ENCODE measurements around the gene JSRP1. TPM values are rescaled to one million over a fixed set of nuclear protein-coding genes. Genes with fewer than 3 reads are reported as not detected.

The JSRP1 gene
- total RNA-seq, 4 donors from 2014 or later, result not detected

DNA sequence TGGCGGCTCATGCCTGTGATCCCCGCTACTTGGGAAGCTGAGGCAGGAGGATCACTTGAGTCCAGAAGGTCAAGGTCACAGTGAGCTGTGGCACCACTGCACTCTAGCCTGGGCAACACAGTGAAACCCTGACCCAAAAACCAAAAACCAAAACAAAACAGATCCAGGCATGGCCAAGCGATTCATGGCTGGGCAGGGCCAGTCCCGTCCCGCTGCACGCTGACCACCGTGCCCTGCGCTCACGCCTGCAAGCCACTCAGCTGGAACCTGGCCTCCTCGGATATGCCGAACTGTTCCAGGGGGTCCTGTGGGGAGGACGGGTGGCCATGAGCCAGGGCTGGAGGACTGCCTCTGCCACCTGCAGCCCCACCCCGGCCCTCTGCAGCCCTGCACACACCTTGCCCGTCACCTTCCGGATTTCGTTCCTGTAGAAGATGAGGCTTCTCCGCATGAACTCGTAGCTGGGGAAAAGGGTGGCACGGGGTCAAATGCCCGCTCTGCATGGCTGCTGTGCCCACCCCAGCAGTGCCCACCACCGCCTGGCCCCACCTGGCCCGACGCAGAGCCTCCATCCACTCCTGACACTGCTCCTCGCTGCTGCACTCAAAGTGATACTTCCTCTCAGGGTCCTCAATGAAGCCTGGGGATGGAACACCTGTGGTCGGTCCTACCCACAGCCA lies 22.5 kb downstream of the JSRP1 start:
- TF ChIP-seq POLR2A (IDR thresholded peaks at IDR 0.05), result no peak
- TF ChIP-seq, protein P1, sequence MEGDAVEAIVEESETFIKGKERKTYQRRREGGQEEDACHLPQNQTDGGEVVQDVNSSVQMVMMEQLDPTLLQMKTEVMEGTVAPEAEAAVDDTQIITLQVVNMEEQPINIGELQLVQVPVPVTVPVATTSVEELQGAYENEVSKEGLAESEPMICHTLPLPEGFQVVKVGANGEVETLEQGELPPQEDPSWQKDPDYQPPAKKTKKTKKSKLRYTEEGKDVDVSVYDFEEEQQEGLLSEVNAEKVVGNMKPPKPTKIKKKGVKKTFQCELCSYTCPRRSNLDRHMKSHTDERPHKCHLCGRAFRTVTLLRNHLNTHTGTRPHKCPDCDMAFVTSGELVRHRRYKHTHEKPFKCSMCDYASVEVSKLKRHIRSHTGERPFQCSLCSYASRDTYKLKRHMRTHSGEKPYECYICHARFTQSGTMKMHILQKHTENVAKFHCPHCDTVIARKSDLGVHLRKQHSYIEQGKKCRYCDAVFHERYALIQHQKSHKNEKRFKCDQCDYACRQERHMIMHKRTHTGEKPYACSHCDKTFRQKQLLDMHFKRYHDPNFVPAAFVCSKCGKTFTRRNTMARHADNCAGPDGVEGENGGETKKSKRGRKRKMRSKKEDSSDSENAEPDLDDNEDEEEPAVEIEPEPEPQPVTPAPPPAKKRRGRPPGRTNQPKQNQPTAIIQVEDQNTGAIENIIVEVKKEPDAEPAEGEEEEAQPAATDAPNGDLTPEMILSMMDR (IDR thresholded peaks at IDR 0.05), result no peak
- H3K9me3 ChIP-seq, result no peaks in the 10 kb centered on the region
- H3K36me3 ChIP-seq, result peaks cover 0 to 42% (median 0%) of the 10 kb centered on the region in 3 donors
- peak overlapping the region in 2 of 4 donors; percentile 100 for H3K27ac ChIP-seq
- peak overlapping the region in 1 of 4 donors; percentile 26 for H3K4me3 ChIP-seq
- peaks cover 9 to 41% (median 19%) of the 10 kb centered on the region in 4 donors for H3K4me1 ChIP-seq
- DNase-seq, result no peak
- no peaks in the 10 kb centered on the region for H3K27me3 ChIP-seq

DNA sequence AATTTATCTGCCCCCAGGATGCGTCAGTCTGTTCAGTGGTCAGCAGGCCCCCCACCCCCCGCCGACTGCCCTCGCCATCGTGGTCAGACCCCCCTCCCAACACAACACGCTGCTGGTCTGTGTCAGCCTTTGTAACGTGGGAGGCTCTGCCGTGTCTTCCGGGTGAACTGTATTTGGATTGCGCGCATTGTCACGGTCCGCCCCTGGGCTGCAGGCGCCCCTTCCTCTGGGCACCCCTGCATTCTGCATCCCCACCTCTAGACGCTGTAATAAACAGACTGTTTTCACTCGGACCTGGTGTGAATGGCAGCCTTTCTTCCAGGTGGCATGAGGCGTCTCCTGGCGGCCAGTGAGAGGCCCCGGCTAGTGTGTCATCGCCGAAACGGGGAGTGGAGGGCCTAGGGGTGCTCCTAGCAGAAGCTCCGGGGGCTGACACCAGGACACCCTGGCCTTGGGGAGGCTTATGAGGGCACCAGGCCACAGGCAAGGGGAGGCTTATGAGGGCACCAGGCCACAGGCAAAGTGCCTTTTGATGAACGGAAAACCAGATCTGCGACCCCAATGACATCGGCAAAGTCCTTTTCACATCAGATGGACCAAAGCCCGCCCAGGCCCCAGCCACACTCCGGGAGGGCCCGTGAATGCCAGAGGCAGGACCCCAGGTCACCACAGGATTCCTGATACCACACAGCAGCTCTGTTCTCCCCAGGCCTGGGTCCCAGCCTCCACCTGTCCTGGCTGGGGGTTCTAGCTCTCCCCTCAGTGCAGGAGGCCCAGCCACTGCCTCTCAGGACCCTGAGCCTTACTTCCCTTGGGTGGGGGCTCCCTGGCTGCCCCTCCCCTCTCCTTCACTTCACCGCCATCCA lies 23.7 kb downstream of the JSRP1 start:
- no peak for DNase-seq
- Histone ChIP-seq H3K4me1 (peaks cover 4 to 29% (median 9%) of the 10 kb centered on the region in 4 donors), H3K9me3 (no peaks in the 10 kb centered on the region), H3K27me3 (no peaks in the 10 kb centered on the region), H3K36me3 (peaks cover 0 to 54% (median 0%) of the 10 kb centered on the region in 3 donors), H3K4me3 (no peak overlapping the region), H3K27ac (peak overlapping the region in 2 of 4 donors; percentile 100)
- TF ChIP-seq, protein P1 (IDR thresholded peaks at IDR 0.05), result peak in 1 of 6 experiments; percentile 13
- TF ChIP-seq POLR2A (IDR thresholded peaks at IDR 0.05), result no peak

DNA sequence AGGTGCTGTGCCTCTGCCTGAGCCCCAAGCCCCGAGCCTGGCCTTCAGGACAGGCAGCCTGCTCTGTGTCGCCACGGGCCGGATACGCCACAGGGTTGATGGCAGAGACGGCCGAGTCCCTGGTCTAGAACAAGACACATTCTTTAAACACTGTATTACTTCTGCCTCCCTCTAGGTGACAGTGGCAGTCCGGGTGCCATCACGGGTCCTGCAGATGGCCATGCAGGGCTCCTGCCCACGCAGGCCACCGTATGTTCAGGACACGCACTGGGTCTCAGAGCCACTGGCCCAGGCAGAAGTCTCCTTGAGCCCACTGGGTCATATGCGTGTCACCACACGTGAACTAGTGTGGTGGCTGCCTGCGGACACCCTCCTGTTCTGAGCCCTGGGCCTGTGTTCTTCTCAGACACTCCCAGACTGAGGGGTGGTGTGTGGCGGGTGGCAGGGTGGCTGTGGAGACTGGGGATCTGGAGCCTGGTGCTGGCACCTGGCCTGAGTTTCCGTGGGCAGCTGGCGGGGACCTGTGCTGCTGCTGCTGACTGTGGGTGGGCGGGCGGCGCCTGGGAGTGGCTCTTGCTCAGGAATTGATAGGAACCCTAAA lies 24.5 kb downstream of the JSRP1 start:
- H3K27me3 ChIP-seq, result no peaks in the 10 kb centered on the region
- H3K36me3 ChIP-seq, result peaks cover 0 to 61% (median 0%) of the 10 kb centered on the region in 3 donors
- peak overlapping the region in 2 of 4 donors; percentile 1 to 34 for H3K27ac ChIP-seq
- DNase-seq, result no peak
- H3K4me1 ChIP-seq, result peaks cover 4 to 26% (median 10%) of the 10 kb centered on the region in 4 donors
- H3K9me3 ChIP-seq, result no peaks in the 10 kb centered on the region
- H3K4me3 ChIP-seq, result no peak overlapping the region
- no peak for TF ChIP-seq POLR2A (IDR thresholded peaks at IDR 0.05)
- TF ChIP-seq, protein P1 (IDR thresholded peaks at IDR 0.05), result peak in 3 of 6 experiments; percentile 25 to 41 (median 40)

DNA sequence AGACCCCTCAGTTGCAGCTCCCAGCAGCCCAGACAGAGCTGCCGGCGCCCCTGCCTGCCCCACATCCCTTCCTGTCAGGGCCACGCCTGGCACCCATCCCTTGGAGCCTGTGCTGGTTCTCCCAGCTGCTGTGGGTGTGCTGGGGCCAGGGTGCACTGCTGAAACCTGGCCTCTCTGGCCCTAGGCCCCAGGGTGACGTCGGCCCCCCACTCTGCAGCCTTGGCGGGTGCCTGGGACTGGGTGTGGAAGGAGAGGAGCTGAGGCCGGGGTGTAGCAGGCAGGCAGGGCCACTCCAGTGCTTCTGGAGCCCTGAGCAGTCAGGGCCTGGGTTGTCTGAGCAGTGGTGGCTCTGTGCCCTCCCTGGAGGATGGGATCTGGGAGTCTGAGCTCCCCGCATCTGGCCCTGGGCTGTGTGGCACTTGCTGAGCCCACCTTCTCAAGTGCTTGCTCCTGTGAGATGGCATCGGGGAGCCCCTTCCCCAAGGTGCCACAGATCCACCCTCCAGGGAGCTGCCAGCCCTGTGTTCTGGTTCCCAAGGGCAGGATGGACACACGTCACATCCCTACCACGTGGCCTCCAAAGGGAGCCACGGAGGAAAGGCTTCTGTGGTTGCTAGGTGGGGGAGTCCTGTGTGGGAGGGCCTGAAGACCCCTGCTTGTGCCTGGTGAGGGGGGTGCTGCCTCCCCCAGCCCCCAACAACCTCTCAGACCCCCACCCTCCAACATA lies 25.2 kb downstream of the JSRP1 start:
- no peak for DNase-seq
- Histone ChIP-seq H3K9me3 (no peaks in the 10 kb centered on the region), H3K36me3 (peaks cover 0 to 69% (median 0%) of the 10 kb centered on the region in 3 donors), H3K4me3 (no peak overlapping the region), H3K27ac (peak overlapping the region in 2 of 4 donors; percentile 10 to 34), H3K4me1 (peaks cover 4 to 26% (median 10%) of the 10 kb centered on the region in 4 donors), H3K27me3 (no peaks in the 10 kb centered on the region)
- no peak for TF ChIP-seq POLR2A (IDR thresholded peaks at IDR 0.05)
- TF ChIP-seq, protein P1 (IDR thresholded peaks at IDR 0.05), result no peak

DNA sequence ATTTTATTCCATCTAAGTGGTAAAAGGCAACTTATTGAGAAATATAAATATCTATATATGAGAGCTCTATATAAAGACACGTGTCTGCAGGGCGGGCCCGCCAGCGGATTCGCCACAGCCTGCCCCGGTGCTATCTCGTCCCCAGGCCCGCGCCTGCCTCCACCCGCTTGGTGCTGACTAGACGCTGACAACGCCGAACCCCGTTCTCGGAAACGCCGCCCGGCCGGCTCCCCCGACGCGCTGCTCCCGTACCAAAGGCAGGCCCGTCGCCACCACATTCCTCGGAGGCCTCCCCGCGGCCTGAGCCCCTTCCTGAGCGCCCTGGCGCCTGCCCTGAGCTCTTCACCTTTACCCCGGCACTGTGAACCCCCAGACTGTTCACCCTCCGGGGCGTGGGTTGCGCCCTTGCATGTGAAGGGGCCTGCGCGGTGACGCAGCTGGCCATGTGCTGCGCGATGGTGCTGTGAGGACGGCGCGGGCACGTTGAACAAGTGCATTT lies 26.1 kb downstream of the JSRP1 start:
- TF ChIP-seq POLR2A (IDR thresholded peaks at IDR 0.05), result no peak
- TF ChIP-seq, protein P1 (IDR thresholded peaks at IDR 0.05), result no peak
- Histone ChIP-seq H3K4me1 (peaks cover 4 to 24% (median 7%) of the 10 kb centered on the region in 4 donors), H3K36me3 (peaks cover 0 to 78% (median 0%) of the 10 kb centered on the region in 3 donors), H3K27me3 (no peaks in the 10 kb centered on the region), H3K4me3 (no peak overlapping the region), H3K27ac (no peak overlapping the region), H3K9me3 (no peaks in the 10 kb centered on the region)
- DNase-seq, result no peak
